WTC11 (cell line): ENCODE results near the gene CCDC152. TPM values are rescaled to one million over a fixed set of nuclear protein-coding genes. Genes with fewer than 3 reads are reported as not detected.

Source experiments
- ATAC-seq: fragments of 200-7000 bp; cut with Tn5 transposase; 2 replicates; pipeline ENCODE4 v1.10.0; 2021; ENCODE audit warnings: mild to moderate bottlenecking, moderate library complexity
- CTCF ChIA-PET: fragments of 300-600 bp; sonication (Branson Sonifier 250); formaldehyde crosslinking; loops from one replicate; lab custom pipeline; 2021; ENCODE audit warnings: antibody characterized with exemption; lab: Charles Lee
- POLR2A ChIA-PET: fragments of 350-600 bp; sonication (Branson Sonifier 250); formaldehyde crosslinking; loops from one replicate; lab custom pipeline; 2021; ENCODE audit warnings: antibody characterized with exemption; lab: Charles Lee
- DNase-seq: peaks from one replicate; pipeline ENCODE4 v3.0.0; 2021; ENCODE audit warnings: low spot score
- H3K27ac Mint-ChIP-seq: 2 replicates; pipeline ENCODE4 v1.8.0; 2021; ENCODE audit warnings: mixed read lengths
- H3K27me3 Mint-ChIP-seq: 2 replicates; pipeline ENCODE4 v1.8.0; 2021; ENCODE audit warnings: low read depth, mild to moderate bottlenecking, moderate library complexity, mixed read lengths
- H3K36me3 Mint-ChIP-seq: 2 replicates; pipeline ENCODE4 v1.8.0; 2021; ENCODE audit warnings: mixed read lengths
- H3K4me1 Mint-ChIP-seq: 2 replicates; pipeline ENCODE4 v1.8.0; 2022; ENCODE audit warnings: mixed read lengths
- H3K4me3 Mint-ChIP-seq: 2 replicates; pipeline ENCODE4 v1.8.0; 2021; ENCODE audit warnings: mild to moderate bottlenecking, moderate library complexity, mixed read lengths
- H3K9me3 Mint-ChIP-seq: 2 replicates; pipeline ENCODE4 v1.8.0; 2021; ENCODE audit warnings: mixed read lengths
- ATF6 ChIP-seq: sonication (generic); formaldehyde crosslinking; IDR thresholded peaks from 2 replicates; pipeline ENCODE4 v1.8.1; 2023; ENCODE audit warnings: mild to moderate bottlenecking, missing genetic modification reagents
- CDX4 ChIP-seq: fragments of 250-450 bp; sonication (Bioruptor Pico); IDR thresholded peaks from 2 replicates; pipeline ENCODE4 v1.9.0; 2021; ENCODE audit warnings: moderate library complexity, mild to moderate bottlenecking, inconsistent platforms, borderline replicate concordance
- CREB1 ChIP-seq: sonication (generic); formaldehyde crosslinking; IDR thresholded peaks from 2 replicates; pipeline ENCODE4 v1.8.0; 2023; ENCODE audit warnings: mild to moderate bottlenecking, missing genetic modification reagents
- ELF4 ChIP-seq: sonication (generic); formaldehyde crosslinking; IDR thresholded peaks from 2 replicates; pipeline ENCODE4 v1.8.1; 2022; ENCODE audit warnings: low read depth, mild to moderate bottlenecking, moderate library complexity, missing genetic modification reagents
- KAT7 ChIP-seq: sonication (generic); formaldehyde crosslinking; IDR thresholded peaks from 2 replicates; pipeline ENCODE4 v1.8.1; 2023; ENCODE audit warnings: missing genetic modification reagents, mild to moderate bottlenecking, borderline replicate concordance
- NFE2L1 ChIP-seq: sonication (generic); formaldehyde crosslinking; IDR thresholded peaks from 2 replicates; pipeline ENCODE4 v1.8.1; 2023; ENCODE audit warnings: missing genetic modification reagents
- NFYB ChIP-seq: sonication (generic); formaldehyde crosslinking; conservative IDR thresholded peaks from 2 replicates; pipeline ENCODE4 v1.8.0; 2022; ENCODE audit warnings: low read depth, missing genetic modification reagents
- PRRX2 ChIP-seq: fragments of 250-450 bp; sonication (Bioruptor Pico); IDR thresholded peaks from 2 replicates; pipeline ENCODE4 v1.8.0; 2021; ENCODE audit warnings: mild to moderate bottlenecking
- SP1 ChIP-seq: sonication (generic); formaldehyde crosslinking; conservative IDR thresholded peaks from 2 replicates; pipeline ENCODE4 v1.8.1; 2022; ENCODE audit warnings: missing genetic modification reagents
- TEAD1 ChIP-seq: sonication (generic); formaldehyde crosslinking; IDR thresholded peaks from 2 replicates; pipeline ENCODE4 v1.8.0; 2022; ENCODE audit warnings: mild to moderate bottlenecking, missing genetic modification reagents
- TP53 ChIP-seq: sonication (generic); formaldehyde crosslinking; IDR thresholded peaks from 2 replicates; pipeline ENCODE4 v1.8.1; 2023; ENCODE audit warnings: mild to moderate bottlenecking, missing genetic modification reagents
- USF2 ChIP-seq: sonication (generic); formaldehyde crosslinking; IDR thresholded peaks from 2 replicates; pipeline ENCODE4 v1.8.1; 2023; ENCODE audit warnings: mild to moderate bottlenecking, missing genetic modification reagents, moderate library complexity
- ZNF121 ChIP-seq: sonication (generic); formaldehyde crosslinking; IDR thresholded peaks from 2 replicates; pipeline ENCODE4 v1.8.0; 2023; ENCODE audit warnings: missing genetic modification reagents
- ZNF138 ChIP-seq: sonication (generic); formaldehyde crosslinking; conservative IDR thresholded peaks from 2 replicates; pipeline ENCODE4 v1.8.1; 2022; ENCODE audit warnings: mild to moderate bottlenecking, moderate library complexity, missing genetic modification reagents
- ZNF396 ChIP-seq: fragments of 250-450 bp; sonication (Bioruptor Pico); IDR thresholded peaks from 2 replicates; pipeline ENCODE4 v1.8.0; 2021; ENCODE audit warnings: mild to moderate bottlenecking, moderate library complexity, borderline replicate concordance
- ZNF416 ChIP-seq: fragments of 250-450 bp; sonication (Bioruptor Pico); IDR thresholded peaks from 2 replicates; pipeline ENCODE4 v1.9.0; 2021; ENCODE audit warnings: mild to moderate bottlenecking, inconsistent platforms
- total RNA-seq: library from RNA; stranded (reverse); gene quantifications from 3 replicates; pipeline ENCODE4 v1.2.3, GENCODE V29; 2021
- TF ChIP-seq, protein P1 (sequence below): sonication (generic); formaldehyde crosslinking; IDR thresholded peaks from 2 replicates; pipeline ENCODE4 v1.8.1; 2023; ENCODE audit warnings: mild to moderate bottlenecking, missing genetic modification reagents, moderate library complexity
- TF ChIP-seq, protein P2 (sequence below): fragments of 250-450 bp; sonication (Bioruptor Pico); IDR thresholded peaks from 2 replicates; pipeline ENCODE4 v1.9.0; 2021; ENCODE audit warnings: mild to moderate bottlenecking
- TF ChIP-seq, protein P3 (sequence below): fragments of 250-450 bp; sonication (Bioruptor Pico); conservative IDR thresholded peaks from 2 replicates; pipeline ENCODE4 v1.9.0; 2021; ENCODE audit warnings: mild to moderate bottlenecking

CCDC152 gene
- total RNA-seq, 1 experiment from 2014 or later, result 15.1 TPM

DNA sequence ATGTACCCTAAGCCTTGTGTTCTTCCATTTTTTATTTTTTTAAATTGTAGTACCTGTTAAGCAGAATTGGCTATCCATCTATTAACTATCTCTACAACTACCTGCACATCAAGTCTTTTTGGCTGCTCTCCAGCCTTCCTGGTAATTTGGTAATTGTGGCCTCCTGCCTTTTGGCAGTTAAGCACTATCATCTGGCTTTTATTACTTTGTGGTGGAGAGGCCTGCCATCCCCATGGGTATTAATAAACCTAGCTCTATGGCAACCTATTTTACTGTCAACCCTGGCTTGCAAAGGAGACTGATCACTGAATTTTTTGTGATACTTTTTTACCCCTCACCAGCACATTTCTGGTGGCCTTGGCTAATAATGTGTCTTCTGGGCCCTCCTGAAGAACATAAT lies 34.5 kb downstream of the CCDC152 start:
- Mint-ChIP-seq H3K27me3 (no peaks in the 10 kb centered on the region), H3K27ac (no peak overlapping the region), H3K4me3 (no peak overlapping the region), H3K36me3 (peaks cover 41% of the 10 kb centered on the region), H3K4me1 (no peaks in the 10 kb centered on the region), H3K9me3 (peaks cover 35% of the 10 kb centered on the region)
- ChIA-PET CTCF (interaction anchor here (1.2 kb wide), 1 partner anchor 98 kb away, joined by 3 read pairs; no protein-coding TSS in a partner anchor), POLR2A (no interaction called here)
- TF ChIP-seq KAT7 (CRISPR knock-in tag) (no peak), CDX4 (CRISPR knock-in tag) (no peak), USF2 (CRISPR knock-in tag) (no peak), ZNF396 (CRISPR knock-in tag) (no peak), ZNF138 (CRISPR knock-in tag) (no peak), ELF4 (CRISPR knock-in tag) (no peak), ATF6 (CRISPR knock-in tag) (no peak), CREB1 (CRISPR knock-in tag) (no peak), ZNF416 (CRISPR knock-in tag) (no peak), NFE2L1 (CRISPR knock-in tag) (no peak), SP1 (CRISPR knock-in tag) (no peak), PRRX2 (CRISPR knock-in tag) (no peak), TP53 (CRISPR knock-in tag) (no peak), TEAD1 (CRISPR knock-in tag) (no peak), ZNF121 (no peak), NFYB (CRISPR knock-in tag) (no peak)
- TF ChIP-seq, protein P1, sequence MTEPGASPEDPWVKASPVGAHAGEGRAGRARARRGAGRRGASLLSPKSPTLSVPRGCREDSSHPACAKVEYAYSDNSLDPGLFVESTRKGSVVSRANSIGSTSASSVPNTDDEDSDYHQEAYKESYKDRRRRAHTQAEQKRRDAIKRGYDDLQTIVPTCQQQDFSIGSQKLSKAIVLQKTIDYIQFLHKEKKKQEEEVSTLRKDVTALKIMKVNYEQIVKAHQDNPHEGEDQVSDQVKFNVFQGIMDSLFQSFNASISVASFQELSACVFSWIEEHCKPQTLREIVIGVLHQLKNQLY (CRISPR knock-in tag), result no peak
- TF ChIP-seq, protein P2, sequence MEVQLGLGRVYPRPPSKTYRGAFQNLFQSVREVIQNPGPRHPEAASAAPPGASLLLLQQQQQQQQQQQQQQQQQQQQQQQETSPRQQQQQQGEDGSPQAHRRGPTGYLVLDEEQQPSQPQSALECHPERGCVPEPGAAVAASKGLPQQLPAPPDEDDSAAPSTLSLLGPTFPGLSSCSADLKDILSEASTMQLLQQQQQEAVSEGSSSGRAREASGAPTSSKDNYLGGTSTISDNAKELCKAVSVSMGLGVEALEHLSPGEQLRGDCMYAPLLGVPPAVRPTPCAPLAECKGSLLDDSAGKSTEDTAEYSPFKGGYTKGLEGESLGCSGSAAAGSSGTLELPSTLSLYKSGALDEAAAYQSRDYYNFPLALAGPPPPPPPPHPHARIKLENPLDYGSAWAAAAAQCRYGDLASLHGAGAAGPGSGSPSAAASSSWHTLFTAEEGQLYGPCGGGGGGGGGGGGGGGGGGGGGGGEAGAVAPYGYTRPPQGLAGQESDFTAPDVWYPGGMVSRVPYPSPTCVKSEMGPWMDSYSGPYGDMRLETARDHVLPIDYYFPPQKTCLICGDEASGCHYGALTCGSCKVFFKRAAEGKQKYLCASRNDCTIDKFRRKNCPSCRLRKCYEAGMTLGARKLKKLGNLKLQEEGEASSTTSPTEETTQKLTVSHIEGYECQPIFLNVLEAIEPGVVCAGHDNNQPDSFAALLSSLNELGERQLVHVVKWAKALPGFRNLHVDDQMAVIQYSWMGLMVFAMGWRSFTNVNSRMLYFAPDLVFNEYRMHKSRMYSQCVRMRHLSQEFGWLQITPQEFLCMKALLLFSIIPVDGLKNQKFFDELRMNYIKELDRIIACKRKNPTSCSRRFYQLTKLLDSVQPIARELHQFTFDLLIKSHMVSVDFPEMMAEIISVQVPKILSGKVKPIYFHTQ (CRISPR knock-in tag), result no peak
- TF ChIP-seq, protein P3, sequence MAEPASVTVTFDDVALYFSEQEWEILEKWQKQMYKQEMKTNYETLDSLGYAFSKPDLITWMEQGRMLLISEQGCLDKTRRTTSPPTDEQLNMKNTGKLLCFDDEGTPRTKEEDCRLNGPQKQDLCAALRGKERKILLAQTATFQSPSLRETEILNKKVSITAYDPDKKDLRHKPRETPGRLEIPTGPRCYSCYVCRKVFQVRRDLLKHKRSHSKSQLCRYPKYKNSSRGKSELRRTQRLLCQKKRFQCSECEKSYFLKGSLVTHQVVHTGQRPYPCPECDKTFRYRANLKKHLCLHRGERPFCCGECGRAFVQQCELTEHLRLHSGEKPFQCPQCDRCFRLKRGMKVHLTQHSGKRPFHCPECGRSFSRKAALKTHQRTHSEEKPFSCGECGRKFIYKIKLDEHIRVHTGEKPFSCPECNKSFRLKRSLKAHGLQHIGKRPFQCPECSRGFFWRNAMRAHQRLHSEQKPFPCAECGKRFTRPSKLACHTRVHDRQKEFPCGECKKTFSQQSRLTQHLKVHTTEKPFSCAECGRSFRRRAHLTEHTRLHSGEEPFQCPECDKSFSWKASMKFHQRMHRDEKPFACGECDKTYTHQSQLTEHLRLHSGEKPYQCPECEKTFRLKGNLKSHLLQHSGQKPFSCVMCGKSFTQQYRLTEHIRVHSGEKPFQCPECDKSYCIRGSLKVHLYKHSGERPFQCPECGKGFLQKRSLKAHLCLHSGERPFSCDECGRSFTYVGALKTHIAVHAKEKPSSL (CRISPR knock-in tag), result no peak
- ATAC-seq (no peak), DNase-seq (no peak)
